Posterior cingulate gyrus (tissue), 11 donors: ENCODE results near the gene SCRN2.

ENCODE experiments used
- DNase-seq, 10 donors: peaks; one replicate each; pipeline versions ENCODE4 v3.0.0 to v3.0.0-alpha.2; 2020 to 2021; ENCODE audit warnings: mixed read lengths in 3 of 10
- intact Hi-C: fragments of 100-400 bp; cut with DNase I; formaldehyde crosslinking; loops from one replicate; pipeline ENCODE4 v1.15.1; 2023

Gene SCRN2

GRCh38 chr17:47872651-47873161, 31.6 kb upstream of the SCRN2 start:
- intact Hi-C loops, result no loop called here

GRCh38 chr17:47872019-47872650, 31.1 kb upstream of the SCRN2 start:
- DNase-seq, result no peak
- intact Hi-C loops, result no loop called here

More at GRCh38 chr17:47872651-47873161, 31.6 kb upstream of the SCRN2 start:
- DNase-seq, result no peak

GRCh38 chr17:47871048-47871447, 30.0 kb upstream of the SCRN2 start:
- DNase-seq, result no peak
- intact Hi-C loops, result no loop called here

- intact Hi-C loops, result no loop called here
- no peak for DNase-seq
Measured at GRCh38 chr17:47870056-47870455, 29.0 kb upstream of the SCRN2 start.

GRCh38 chr17:47869114-47869513, 28.0 kb upstream of the SCRN2 start:
- intact Hi-C loops, result no loop called here
- no peak for DNase-seq

- intact Hi-C loops, result no loop called here
- DNase-seq, result no peak
Measured at GRCh38 chr17:47867813-47868533, 26.9 kb upstream of the SCRN2 start.

- DNase-seq, result no peak
- intact Hi-C loops, result no loop called here
Measured at GRCh38 chr17:47866941-47867340, 25.9 kb upstream of the SCRN2 start.

- DNase-seq, result no peak
- intact Hi-C loops, result no loop called here
Measured at GRCh38 chr17:47864791-47865216, 23.7 kb upstream of the SCRN2 start.

- DNase-seq, result no peak
- intact Hi-C loops, result no loop called here
Measured at GRCh38 chr17:47862621-47863440, 21.8 kb upstream of the SCRN2 start.

- no peak for DNase-seq
- intact Hi-C loops, result no loop called here
Measured at GRCh38 chr17:47860386-47860785, 19.3 kb upstream of the SCRN2 start.

GRCh38 chr17:47857551-47858455, 16.7 kb upstream of the SCRN2 start:
- DNase-seq, result no peak
- intact Hi-C loops, result no loop called here

- intact Hi-C loops, result no loop called here
Measured at GRCh38 chr17:47856830-47857229, 15.8 kb upstream of the SCRN2 start.

GRCh38 chr17:47855737-47856136, 14.7 kb upstream of the SCRN2 start:
- no peak for DNase-seq
- intact Hi-C loops, result no loop called here

More at GRCh38 chr17:47856830-47857229, 15.8 kb upstream of the SCRN2 start:
- no peak for DNase-seq

GRCh38 chr17:47853616-47854015, 12.5 kb upstream of the SCRN2 start:
- intact Hi-C loops, result no loop called here
- DNase-seq, result no peak

GRCh38 chr17:47852113-47852949, 11.3 kb upstream of the SCRN2 start:
- intact Hi-C loops, result no loop called here
- peak in 2 of 10 donors; percentile 12 to 45 for DNase-seq

GRCh38 chr17:47851764-47852112, 10.7 kb upstream of the SCRN2 start:
- peak in 1 of 10 donors; percentile 15 for DNase-seq
- intact Hi-C loops, result no loop called here

- peak in 2 of 10 donors; percentile 67 to 75 for DNase-seq
- intact Hi-C loops, result no loop called here
Measured at GRCh38 chr17:47850692-47851573, 9.9 kb upstream of the SCRN2 start, which contains the start of gene SP6. Gene SP6 (minus strand): TSS chr17:47851163. CDS start chr17:47848429, 2,734 bp downstream.

GRCh38 chr17:47850373-47850691, 9.3 kb upstream of the SCRN2 start:
- no peak for DNase-seq
- intact Hi-C loops, result no loop called here
